Neural progenitor cell (in vitro differentiated cells): Measurements from ENCODE around the gene FAM120C. TPM values are rescaled to one million over a fixed set of nuclear protein-coding genes. Genes with fewer than 3 reads are reported as not detected.

Experiments
- DNase-seq: peaks from one replicate; pipeline ENCODE4 v3.0.0-alpha.2; 2016; ENCODE audit warnings: low spot score
- H2AFZ ChIP-seq: fragments of 200-600 bp; sonication (generic); replicated peaks from 2 replicates; pipeline ENCODE4 v1.6.1; 2016; ENCODE audit warnings: antibody characterized with exemption
- H3F3A ChIP-seq: fragments of 200-600 bp; sonication (generic); 2 replicates; pipeline ENCODE4 v1.6.1; 2016; ENCODE audit warnings: antibody characterized with exemption, low read depth
- H3K27ac ChIP-seq: fragments of 200-600 bp; sonication (generic); 2 replicates; pipeline ENCODE4 v1.5.1; 2016; ENCODE audit warnings: mild to moderate bottlenecking
- H3K27me3 ChIP-seq: fragments of 200-600 bp; sonication (generic); 2 replicates; pipeline ENCODE4 v1.6.1; 2016; ENCODE audit warnings: mild to moderate bottlenecking, moderate library complexity
- H3K36me3 ChIP-seq: fragments of 200-600 bp; sonication (generic); 2 replicates; pipeline ENCODE4 v1.5.1; 2016
- H3K4me1 ChIP-seq: fragments of 200-600 bp; sonication (generic); 2 replicates; pipeline ENCODE4 v1.6.1; 2016; ENCODE audit warnings: mixed run types
- H3K4me2 ChIP-seq: fragments of 200-600 bp; sonication (generic); 2 replicates; pipeline ENCODE4 v1.6.1; 2016
- H3K4me3 ChIP-seq: fragments of 200-600 bp; sonication (generic); 2 replicates; pipeline ENCODE4 v1.5.1; 2016
- H3K79me2 ChIP-seq: fragments of 200-600 bp; sonication (generic); 2 replicates; pipeline ENCODE4 v1.6.1; 2016; ENCODE audit warnings: low read depth
- H3K9ac ChIP-seq: fragments of 200-600 bp; sonication (generic); 2 replicates; pipeline ENCODE4 v1.6.1; 2016
- H3K9me3 ChIP-seq: fragments of 200-600 bp; sonication (generic); 2 replicates; pipeline ENCODE4 v1.5.1; 2016; ENCODE audit warnings: low read depth
- H4K20me1 ChIP-seq: fragments of 200-600 bp; sonication (generic); 2 replicates; pipeline ENCODE4 v1.6.1; 2016; ENCODE audit warnings: low read depth
- H3K27ac Mint-ChIP-seq: 3 replicates; pipeline ENCODE4 v1.8.0; 2021; ENCODE audit warnings: mixed read lengths
- H3K27me3 Mint-ChIP-seq: 2 replicates; pipeline ENCODE4 v1.8.0; 2022; ENCODE audit warnings: low read depth, mild to moderate bottlenecking, inconsistent platforms, moderate library complexity, mixed read lengths; ENCODE audit not compliant: insufficient read depth
- H3K36me3 Mint-ChIP-seq: 3 replicates; pipeline ENCODE4 v1.8.0; 2021; ENCODE audit warnings: mixed read lengths
- H3K4me1 Mint-ChIP-seq: 3 replicates; pipeline ENCODE4 v1.8.0; 2021; ENCODE audit warnings: mixed read lengths
- H3K4me3 Mint-ChIP-seq: 3 replicates; pipeline ENCODE4 v1.8.0; 2021; ENCODE audit warnings: mild to moderate bottlenecking, moderate library complexity, mixed read lengths
- H3K9me3 Mint-ChIP-seq: 3 replicates; pipeline ENCODE4 v1.8.0; 2020; ENCODE audit warnings: mixed read lengths
- EZH2 ChIP-seq: fragments of 200-600 bp; sonication (generic); IDR thresholded peaks from 2 replicates; pipeline ENCODE4 v1.6.1; 2017; ENCODE audit warnings: antibody characterized with exemption, mild to moderate bottlenecking, moderate library complexity
- EZH2phosphoT487 ChIP-seq: fragments of 200-600 bp; sonication (generic); IDR thresholded peaks from 2 replicates; pipeline ENCODE4 v1.6.1; 2017; ENCODE audit warnings: antibody characterized with exemption
- small RNA-seq: library from RNA; depleted of rRNA; stranded (forward); fragments of <200 nt; gene quantifications from one replicate; pipeline ENCODE3, GENCODE V24; 2015
- total RNA-seq: library from RNA; depleted of rRNA; stranded (reverse); fragments of >200 nt; gene quantifications from 2 replicates; pipeline ENCODE4 v1.2.3, GENCODE V29; 2015; ENCODE audit warnings: low replicate concordance
- TF ChIP-seq, protein P1 (sequence below): fragments of 200-600 bp; sonication (generic); IDR thresholded peaks from 2 replicates; pipeline ENCODE4 v1.5.1; 2017; ENCODE audit warnings: antibody characterized with exemption, mild to moderate bottlenecking

Gene FAM120C
- total RNA-seq, 1 donor from 2014 or later, result 5.1 TPM

DNA sequence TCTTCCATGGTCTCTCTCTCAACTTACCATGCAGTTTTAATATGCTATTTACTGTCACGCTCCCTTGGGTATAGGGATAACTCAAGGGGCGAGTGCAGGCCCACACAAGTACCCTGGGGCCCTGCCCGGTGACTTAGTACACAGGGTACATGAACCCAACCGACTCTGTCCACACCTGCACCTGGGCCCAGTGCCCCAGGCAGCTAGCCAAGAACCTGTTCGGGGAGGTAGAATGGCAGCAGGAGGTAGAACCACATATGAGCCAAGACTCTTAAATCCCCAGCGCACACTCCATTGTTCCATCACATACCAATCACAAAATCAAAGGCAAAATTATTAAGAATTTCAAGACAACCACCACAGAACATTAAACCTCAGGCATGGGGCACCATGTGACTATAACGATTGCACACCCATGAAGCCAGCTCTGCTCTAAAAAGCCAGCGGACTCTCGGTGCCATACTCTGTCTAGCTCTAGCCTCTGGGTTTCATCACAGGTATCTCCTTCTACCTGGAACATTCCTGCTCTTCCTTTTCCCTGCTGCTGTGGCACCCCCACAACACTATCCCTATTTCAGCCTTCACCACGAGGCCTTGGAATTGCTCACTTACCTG, 153.4 kb downstream of the FAM120C start:
- H3K4me2 ChIP-seq, result no peak overlapping the region
- no peaks in the 10 kb centered on the region for H3K9me3 ChIP-seq
- Mint-ChIP-seq H3K9me3 (peaks cover 2% of the 10 kb centered on the region), H3K4me1 (no peaks in the 10 kb centered on the region), H3K36me3 (peaks cover 15% of the 10 kb centered on the region), H3K4me3 (no peak overlapping the region), H3K27me3 (peaks cover 2% of the 10 kb centered on the region), H3K27ac (no peak overlapping the region)
- no peaks in the 10 kb centered on the region for H3K27me3 ChIP-seq
- no peak overlapping the region for H2AFZ ChIP-seq
- no peak overlapping the region for H3K27ac ChIP-seq
- no peak overlapping the region for H3K9ac ChIP-seq
- no peaks in the 10 kb centered on the region for H3K36me3 ChIP-seq
- H3K4me1 ChIP-seq, result no peaks in the 10 kb centered on the region
- H3K4me3 ChIP-seq, result no peak overlapping the region
- TF ChIP-seq EZH2phosphoT487 (no peak), EZH2 (no peak)
- TF ChIP-seq, protein P1, sequence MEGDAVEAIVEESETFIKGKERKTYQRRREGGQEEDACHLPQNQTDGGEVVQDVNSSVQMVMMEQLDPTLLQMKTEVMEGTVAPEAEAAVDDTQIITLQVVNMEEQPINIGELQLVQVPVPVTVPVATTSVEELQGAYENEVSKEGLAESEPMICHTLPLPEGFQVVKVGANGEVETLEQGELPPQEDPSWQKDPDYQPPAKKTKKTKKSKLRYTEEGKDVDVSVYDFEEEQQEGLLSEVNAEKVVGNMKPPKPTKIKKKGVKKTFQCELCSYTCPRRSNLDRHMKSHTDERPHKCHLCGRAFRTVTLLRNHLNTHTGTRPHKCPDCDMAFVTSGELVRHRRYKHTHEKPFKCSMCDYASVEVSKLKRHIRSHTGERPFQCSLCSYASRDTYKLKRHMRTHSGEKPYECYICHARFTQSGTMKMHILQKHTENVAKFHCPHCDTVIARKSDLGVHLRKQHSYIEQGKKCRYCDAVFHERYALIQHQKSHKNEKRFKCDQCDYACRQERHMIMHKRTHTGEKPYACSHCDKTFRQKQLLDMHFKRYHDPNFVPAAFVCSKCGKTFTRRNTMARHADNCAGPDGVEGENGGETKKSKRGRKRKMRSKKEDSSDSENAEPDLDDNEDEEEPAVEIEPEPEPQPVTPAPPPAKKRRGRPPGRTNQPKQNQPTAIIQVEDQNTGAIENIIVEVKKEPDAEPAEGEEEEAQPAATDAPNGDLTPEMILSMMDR, result no peak
- no peaks in the 10 kb centered on the region for H3K79me2 ChIP-seq
- no peaks in the 10 kb centered on the region for H4K20me1 ChIP-seq
- no peak for DNase-seq
- no peaks in the 10 kb centered on the region for H3F3A ChIP-seq

- Histone ChIP-seq H3F3A (no peaks in the 10 kb centered on the region), H2AFZ (no peak overlapping the region), H3K27ac (no peak overlapping the region), H3K4me1 (no peaks in the 10 kb centered on the region), H3K27me3 (no peaks in the 10 kb centered on the region), H3K9ac (no peak overlapping the region), H3K36me3 (peaks cover 8% of the 10 kb centered on the region), H4K20me1 (no peaks in the 10 kb centered on the region), H3K79me2 (no peaks in the 10 kb centered on the region), H3K4me3 (no peak overlapping the region), H3K9me3 (no peaks in the 10 kb centered on the region), H3K4me2 (no peak overlapping the region)
- TF ChIP-seq EZH2phosphoT487 (no peak), EZH2 (no peak)
- TF ChIP-seq, protein P1, result no peak
- Mint-ChIP-seq H3K36me3 (peaks cover 16% of the 10 kb centered on the region), H3K4me3 (no peak overlapping the region), H3K27ac (no peak overlapping the region), H3K9me3 (peaks cover 2% of the 10 kb centered on the region), H3K27me3 (peaks cover 2% of the 10 kb centered on the region), H3K4me1 (no peaks in the 10 kb centered on the region)
- no peak for DNase-seq
Observed at GRCh38 chrX:54024350-54024749, 158.7 kb downstream of the FAM120C start.

Small RNA genes within 50 kb of the gene (small RNA-seq; reads per million reads assigned to genes)
- gene AL589872.1, result not detected

Other genes with a start within 250 kb of the FAM120C start
- gene PHF8, start 138.8 kb downstream of the FAM120C start, total RNA-seq, result 22.3 and 25.0 TPM in 2 replicates
- gene WNK3, start 174.8 kb upstream of the FAM120C start, total RNA-seq, result 36.1 and 50.2 TPM in 2 replicates